ENCODE data around the gene RUSF1.

The RUSF1 gene

DNA sequence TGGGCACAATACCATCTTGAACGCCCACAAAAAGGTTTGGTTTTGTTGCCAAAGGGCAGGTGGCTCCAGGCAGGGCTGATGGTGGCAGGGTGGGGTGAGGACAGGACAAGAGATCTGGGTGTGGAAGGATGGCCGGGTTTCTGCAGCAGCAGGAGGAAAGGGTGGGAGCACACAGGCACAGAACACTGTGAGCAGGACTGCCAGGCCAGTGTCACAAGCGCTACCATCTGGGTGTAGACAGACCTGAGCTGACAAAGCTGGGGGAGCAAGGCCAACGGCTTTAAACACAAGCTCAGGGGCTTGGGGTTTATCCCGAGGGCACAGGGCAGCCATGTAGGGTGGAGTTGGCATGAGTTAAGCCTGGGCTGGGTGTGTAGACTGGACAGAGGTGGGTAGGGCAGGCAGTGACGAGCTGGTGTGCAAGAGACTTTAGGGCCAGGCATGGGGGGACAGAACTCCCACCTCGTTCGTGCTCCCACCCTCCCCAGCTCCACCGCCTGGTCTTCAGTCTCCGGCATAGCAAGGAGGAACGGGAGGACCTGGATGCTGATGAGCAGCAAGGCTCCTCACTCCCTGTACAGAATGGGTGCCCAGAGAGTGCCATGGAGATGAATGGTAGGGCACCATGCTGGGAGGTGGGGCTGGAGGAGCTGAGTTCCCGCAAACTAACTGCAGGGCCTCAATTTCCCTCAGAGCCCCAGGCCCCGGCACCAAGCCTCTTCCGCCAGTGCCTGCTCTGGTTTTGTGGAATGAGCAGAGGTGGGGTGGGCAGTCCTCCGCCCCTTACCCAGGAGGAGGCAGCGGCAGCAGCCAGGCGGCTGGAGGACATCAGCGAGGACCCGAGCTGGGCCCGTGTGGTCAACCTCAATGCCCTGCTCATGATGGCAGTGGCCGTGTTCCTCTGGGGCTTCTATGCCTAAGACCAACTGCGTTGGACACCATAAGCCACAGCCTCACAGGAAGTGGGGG lies 18.3 kb downstream of the RUSF1 start:
- Histone ChIP-seq H3K36me3 (ENCODE audit: low read length) (no peaks in the 10 kb centered on the region), H3K9me2 (replicated peaks; ENCODE audit: insufficient read depth, low read length) (no peaks in the 10 kb centered on the region), H3K9ac (ENCODE audit: low read length) (no peak overlapping the region), H3K4me2 (ENCODE audit: low read depth, low read length, poor library complexity, severe bottlenecking) (no peak overlapping the region), H2AFZ (ENCODE audit: low read depth, low read length, severe bottlenecking) (no peak overlapping the region), H3K4me3 (ENCODE audit: insufficient read depth, low read length, poor library complexity, severe bottlenecking) (no peak overlapping the region), H3K9me3 (ENCODE audit: insufficient read depth, low read length) (no peaks in the 10 kb centered on the region), H3K27ac (ENCODE audit: low read depth, low read length) (no peak overlapping the region), H3K79me2 (ENCODE audit: insufficient read depth, low read length) (no peaks in the 10 kb centered on the region), H4K20me1 (ENCODE audit: low read depth, low read length) (no peaks in the 10 kb centered on the region), H3F3A (ENCODE audit: insufficient read depth) (no peaks in the 10 kb centered on the region), H3K27me3 (ENCODE audit: low read length) (no peaks in the 10 kb centered on the region)
- TF ChIP-seq EZH2phosphoT487 (conservative IDR thresholded peaks at IDR 0.05; ENCODE audit: low read length): no peak
- TF ChIP-seq, protein P1, sequence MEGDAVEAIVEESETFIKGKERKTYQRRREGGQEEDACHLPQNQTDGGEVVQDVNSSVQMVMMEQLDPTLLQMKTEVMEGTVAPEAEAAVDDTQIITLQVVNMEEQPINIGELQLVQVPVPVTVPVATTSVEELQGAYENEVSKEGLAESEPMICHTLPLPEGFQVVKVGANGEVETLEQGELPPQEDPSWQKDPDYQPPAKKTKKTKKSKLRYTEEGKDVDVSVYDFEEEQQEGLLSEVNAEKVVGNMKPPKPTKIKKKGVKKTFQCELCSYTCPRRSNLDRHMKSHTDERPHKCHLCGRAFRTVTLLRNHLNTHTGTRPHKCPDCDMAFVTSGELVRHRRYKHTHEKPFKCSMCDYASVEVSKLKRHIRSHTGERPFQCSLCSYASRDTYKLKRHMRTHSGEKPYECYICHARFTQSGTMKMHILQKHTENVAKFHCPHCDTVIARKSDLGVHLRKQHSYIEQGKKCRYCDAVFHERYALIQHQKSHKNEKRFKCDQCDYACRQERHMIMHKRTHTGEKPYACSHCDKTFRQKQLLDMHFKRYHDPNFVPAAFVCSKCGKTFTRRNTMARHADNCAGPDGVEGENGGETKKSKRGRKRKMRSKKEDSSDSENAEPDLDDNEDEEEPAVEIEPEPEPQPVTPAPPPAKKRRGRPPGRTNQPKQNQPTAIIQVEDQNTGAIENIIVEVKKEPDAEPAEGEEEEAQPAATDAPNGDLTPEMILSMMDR (IDR thresholded peaks at IDR 0.05; ENCODE audit: insufficient read depth, low read length, poor library complexity, severe bottlenecking): no peak

DNA sequence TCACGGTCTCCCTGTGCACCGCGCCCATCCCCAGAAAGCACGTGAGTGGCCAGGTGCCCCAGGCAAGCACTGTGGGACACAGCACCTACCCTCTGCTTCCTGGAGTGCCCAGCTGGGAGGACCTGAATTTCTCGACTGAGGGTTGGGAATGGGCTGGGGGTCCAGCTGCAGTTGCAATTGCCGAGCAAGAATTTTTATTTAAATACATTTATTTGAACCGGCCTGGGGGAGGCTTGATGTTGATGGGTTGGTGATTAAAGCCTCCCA lies 19.0 kb downstream of the RUSF1 start:
- Histone ChIP-seq H3F3A (ENCODE audit: insufficient read depth) (no peaks in the 10 kb centered on the region), H3K9me2 (replicated peaks; ENCODE audit: insufficient read depth, low read length) (no peaks in the 10 kb centered on the region), H3K27ac (ENCODE audit: low read depth, low read length) (no peak overlapping the region), H3K36me3 (ENCODE audit: low read length) (no peaks in the 10 kb centered on the region), H4K20me1 (ENCODE audit: low read depth, low read length) (no peaks in the 10 kb centered on the region), H3K4me2 (ENCODE audit: low read depth, low read length, poor library complexity, severe bottlenecking) (no peak overlapping the region), H3K27me3 (ENCODE audit: low read length) (no peaks in the 10 kb centered on the region), H3K9ac (ENCODE audit: low read length) (no peak overlapping the region), H2AFZ (ENCODE audit: low read depth, low read length, severe bottlenecking) (no peak overlapping the region), H3K9me3 (ENCODE audit: insufficient read depth, low read length) (no peaks in the 10 kb centered on the region), H3K79me2 (ENCODE audit: insufficient read depth, low read length) (no peaks in the 10 kb centered on the region), H3K4me3 (ENCODE audit: insufficient read depth, low read length, poor library complexity, severe bottlenecking) (no peak overlapping the region)
- TF ChIP-seq, protein P1 (IDR thresholded peaks at IDR 0.05; ENCODE audit: insufficient read depth, low read length, poor library complexity, severe bottlenecking): no peak
- no peak for TF ChIP-seq EZH2phosphoT487 (conservative IDR thresholded peaks at IDR 0.05; ENCODE audit: low read length)

DNA sequence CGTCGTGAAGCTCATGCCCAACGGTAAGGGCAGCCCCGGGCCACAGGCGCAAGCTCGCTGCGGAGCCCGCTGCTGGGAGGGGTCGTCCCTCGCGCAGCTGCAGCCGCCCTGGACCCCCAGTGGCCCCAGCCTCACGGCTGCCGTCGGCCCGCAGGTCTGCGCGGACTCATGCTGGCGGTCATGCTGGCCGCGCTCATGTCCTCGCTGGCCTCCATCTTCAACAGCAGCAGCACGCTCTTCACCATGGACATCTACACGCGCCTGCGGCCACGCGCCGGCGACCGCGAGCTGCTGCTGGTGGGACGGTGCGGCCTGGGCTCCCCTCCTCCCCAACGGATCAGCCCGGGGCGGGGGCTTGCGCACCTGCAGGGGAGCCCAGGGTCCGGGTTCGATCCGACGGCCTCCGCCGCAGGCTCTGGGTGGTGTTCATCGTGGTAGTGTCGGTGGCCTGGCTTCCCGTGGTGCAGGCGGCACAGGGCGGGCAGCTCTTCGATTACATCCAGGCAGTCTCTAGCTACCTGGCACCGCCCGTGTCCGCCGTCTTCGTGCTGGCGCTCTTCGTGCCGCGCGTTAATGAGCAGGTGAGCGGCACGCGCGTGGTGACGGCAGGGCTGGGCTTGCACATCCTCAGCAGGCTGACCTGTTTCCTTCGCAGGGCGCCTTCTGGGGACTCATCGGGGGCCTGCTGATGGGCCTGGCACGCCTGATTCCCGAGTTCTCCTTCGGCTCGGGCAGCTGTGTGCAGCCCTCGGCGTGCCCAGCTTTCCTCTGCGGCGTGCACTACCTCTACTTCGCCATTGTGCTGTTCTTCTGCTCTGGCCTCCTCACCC lies 19.5 kb downstream of the RUSF1 start:
- Histone ChIP-seq H3K27me3 (ENCODE audit: low read length) (no peaks in the 10 kb centered on the region), H3K9me3 (ENCODE audit: insufficient read depth, low read length) (no peaks in the 10 kb centered on the region), H3K79me2 (ENCODE audit: insufficient read depth, low read length) (no peaks in the 10 kb centered on the region), H3K4me2 (ENCODE audit: low read depth, low read length, poor library complexity, severe bottlenecking) (peak overlapping the region; percentile 48), H4K20me1 (ENCODE audit: low read depth, low read length) (no peaks in the 10 kb centered on the region), H2AFZ (ENCODE audit: low read depth, low read length, severe bottlenecking) (no peak overlapping the region), H3K9me2 (replicated peaks; ENCODE audit: insufficient read depth, low read length) (no peaks in the 10 kb centered on the region), H3K4me3 (ENCODE audit: insufficient read depth, low read length, poor library complexity, severe bottlenecking) (no peak overlapping the region), H3K9ac (ENCODE audit: low read length) (no peak overlapping the region), H3K27ac (ENCODE audit: low read depth, low read length) (no peak overlapping the region), H3F3A (ENCODE audit: insufficient read depth) (no peaks in the 10 kb centered on the region), H3K36me3 (ENCODE audit: low read length) (no peaks in the 10 kb centered on the region)
- TF ChIP-seq, protein P1 (IDR thresholded peaks at IDR 0.05; ENCODE audit: insufficient read depth, low read length, poor library complexity, severe bottlenecking): no peak
- TF ChIP-seq EZH2phosphoT487 (conservative IDR thresholded peaks at IDR 0.05; ENCODE audit: low read length): no peak
